Measurements from ENCODE around the gene ME3. TPM values are rescaled to one million over a fixed set of nuclear protein-coding genes. Genes with fewer than 3 reads are reported as not detected.

Gene ME3
- total RNA-seq, 4 donors from 2014 or later: 1.9 to 11.0 (median 6.0) TPM

DNA sequence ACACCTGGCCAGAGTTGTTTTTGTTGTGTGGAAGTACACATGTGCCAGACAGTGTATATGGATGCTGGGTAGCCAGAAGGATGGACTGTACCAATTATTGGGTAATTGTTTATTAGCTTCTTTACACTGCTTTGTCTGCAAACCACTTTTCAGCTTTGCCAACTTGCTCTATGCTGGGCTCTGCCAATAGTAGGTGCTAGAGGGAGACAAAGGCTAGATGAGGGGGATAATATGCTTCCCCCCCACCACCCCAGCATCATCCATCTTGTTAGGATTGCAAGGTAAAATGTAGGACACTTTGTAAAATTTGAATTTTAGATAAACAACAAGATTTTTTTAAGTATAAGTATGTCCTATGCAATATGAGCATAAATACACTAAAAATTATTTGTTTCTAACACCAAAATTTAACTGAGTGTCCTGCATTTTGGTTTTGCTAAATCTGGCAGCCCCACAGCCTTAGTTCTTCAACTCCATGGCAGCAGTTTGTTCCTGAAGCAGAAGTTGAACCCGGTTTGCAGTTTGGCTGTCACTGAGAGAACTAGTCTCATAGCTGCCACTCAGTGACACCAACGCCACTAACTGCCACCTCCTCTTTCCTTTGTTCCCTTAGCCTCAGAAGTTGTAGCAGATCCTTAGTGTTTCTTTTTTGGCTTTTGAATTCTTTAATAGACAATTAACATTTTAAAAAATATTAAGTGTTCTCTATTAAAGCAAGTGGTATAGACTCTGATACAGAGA lies 219.0 kb downstream of the ME3 start:
- intact Hi-C loops (cut with DNase I; ENCODE audit: low total_unique reads): no loop called here
- H3K4me3 ChIP-seq (ENCODE audit: low read depth, poor library complexity, severe bottlenecking): no peak overlapping the region
- TF ChIP-seq POLR2A (IDR thresholded peaks at IDR 0.05): no peak
- TF ChIP-seq, protein P1, sequence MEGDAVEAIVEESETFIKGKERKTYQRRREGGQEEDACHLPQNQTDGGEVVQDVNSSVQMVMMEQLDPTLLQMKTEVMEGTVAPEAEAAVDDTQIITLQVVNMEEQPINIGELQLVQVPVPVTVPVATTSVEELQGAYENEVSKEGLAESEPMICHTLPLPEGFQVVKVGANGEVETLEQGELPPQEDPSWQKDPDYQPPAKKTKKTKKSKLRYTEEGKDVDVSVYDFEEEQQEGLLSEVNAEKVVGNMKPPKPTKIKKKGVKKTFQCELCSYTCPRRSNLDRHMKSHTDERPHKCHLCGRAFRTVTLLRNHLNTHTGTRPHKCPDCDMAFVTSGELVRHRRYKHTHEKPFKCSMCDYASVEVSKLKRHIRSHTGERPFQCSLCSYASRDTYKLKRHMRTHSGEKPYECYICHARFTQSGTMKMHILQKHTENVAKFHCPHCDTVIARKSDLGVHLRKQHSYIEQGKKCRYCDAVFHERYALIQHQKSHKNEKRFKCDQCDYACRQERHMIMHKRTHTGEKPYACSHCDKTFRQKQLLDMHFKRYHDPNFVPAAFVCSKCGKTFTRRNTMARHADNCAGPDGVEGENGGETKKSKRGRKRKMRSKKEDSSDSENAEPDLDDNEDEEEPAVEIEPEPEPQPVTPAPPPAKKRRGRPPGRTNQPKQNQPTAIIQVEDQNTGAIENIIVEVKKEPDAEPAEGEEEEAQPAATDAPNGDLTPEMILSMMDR (IDR thresholded peaks at IDR 0.05): no peak
- DNase-seq (ENCODE audit: low spot score in 2 of 2): peak in 1 of 2 donors; percentile 49
- WGBS, 2 donors: 71 to 84% methylated on average over 2 of the region's 2 CpGs

DNA sequence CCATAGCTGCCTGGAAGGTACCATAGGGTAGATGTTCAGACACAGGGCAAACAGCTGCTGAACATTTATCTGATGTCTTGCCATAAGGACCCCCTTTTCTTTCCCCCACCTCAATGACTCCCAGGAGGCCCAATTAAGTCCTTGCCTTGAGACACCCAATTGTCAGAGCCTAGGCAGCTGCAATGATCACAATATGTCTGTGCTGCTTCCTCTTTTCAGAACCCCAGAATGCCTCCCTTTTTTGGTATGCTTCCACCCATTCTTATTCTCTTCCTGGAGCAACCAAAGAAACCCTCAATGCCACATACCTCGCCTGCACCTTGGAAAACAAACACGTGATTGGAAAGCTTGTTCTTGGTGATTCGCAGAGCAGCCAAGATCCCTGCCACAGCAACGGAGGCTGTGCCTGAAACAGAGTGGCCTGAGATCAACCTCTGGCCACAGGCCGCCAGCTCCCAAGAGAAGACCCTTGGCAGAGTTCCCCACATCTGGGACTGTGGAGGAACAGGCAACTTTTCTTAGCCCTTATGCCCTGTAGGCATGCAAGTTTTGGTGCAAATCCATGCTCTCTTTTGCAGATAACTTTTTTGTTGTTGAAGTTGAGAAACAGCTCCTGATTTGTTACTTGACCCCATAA lies 222.3 kb downstream of the ME3 start:
- peak in 1 of 2 donors; percentile 10 for DNase-seq (ENCODE audit: low spot score in 2 of 2)
- intact Hi-C loops (cut with DNase I; ENCODE audit: low total_unique reads): no loop called here
- TF ChIP-seq, protein P1 (IDR thresholded peaks at IDR 0.05): no peak
- no peak for TF ChIP-seq POLR2A (IDR thresholded peaks at IDR 0.05)
- 70 to 79% methylated on average over 5 of the region's 5 CpGs for WGBS, 2 donors
- no peak overlapping the region for H3K4me3 ChIP-seq (ENCODE audit: low read depth, poor library complexity, severe bottlenecking)

DNA sequence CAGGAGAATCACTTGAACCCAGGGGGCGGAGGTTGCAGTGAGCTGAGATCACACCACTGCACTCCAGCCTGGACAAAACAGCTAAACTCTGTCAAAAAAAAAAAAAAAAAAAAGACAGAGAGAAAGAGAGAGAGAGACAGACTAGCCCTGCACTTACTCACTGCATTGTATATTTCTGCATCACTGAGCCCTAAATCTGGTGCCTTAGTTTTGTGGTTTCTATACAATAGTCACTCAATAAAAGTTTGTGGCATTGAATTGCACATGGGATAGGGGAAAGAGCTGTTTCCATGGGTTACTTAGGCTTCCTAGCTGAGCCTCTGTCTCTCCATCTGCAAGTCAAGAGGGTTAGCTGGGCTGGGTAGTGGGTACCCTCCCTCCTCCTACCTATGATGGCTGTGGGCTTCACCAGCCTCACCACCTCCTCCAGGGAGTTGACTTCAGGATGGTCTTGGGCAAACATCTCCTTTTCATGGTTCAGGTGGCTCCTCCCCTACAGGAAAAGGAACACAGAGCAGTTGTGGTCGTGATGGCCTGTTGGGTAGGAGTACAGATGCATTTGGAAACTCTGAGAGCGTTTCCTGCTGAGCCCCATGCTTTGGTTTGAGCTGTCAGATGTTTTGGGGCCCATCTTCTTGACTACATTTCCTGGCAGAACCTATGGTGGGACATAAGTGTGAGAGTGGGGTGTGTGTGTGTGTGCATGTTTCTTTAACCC lies 224.5 kb downstream of the ME3 start:
- TF ChIP-seq, protein P1 (IDR thresholded peaks at IDR 0.05): no peak
- intact Hi-C loops (cut with DNase I; ENCODE audit: low total_unique reads): no loop called here
- 90 to 93% methylated on average over 3 of the region's 3 CpGs for WGBS, 2 donors
- no peak overlapping the region for H3K4me3 ChIP-seq (ENCODE audit: low read depth, poor library complexity, severe bottlenecking)
- no peak for DNase-seq (ENCODE audit: low spot score in 2 of 2)

DNA sequence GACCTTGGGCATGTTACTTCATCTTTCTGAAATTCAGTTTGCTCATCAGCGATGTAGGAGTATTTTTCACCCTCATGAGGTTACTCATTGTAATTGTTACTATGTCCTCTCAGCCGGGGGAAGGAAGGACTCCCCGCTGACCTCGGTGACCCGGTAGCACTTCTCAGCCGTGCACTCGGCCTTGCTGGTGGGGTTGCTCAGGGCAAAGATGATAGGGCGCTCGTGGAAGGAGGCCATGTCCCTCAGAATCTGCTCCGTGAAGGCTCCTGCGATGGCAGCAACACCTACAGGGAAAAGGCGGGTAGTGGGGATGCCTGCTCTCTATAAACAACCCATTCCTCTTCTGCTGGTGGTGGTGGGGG lies 225.5 kb downstream of the ME3 start:
- intact Hi-C loops (cut with DNase I; ENCODE audit: low total_unique reads): no loop called here
- no peak for TF ChIP-seq POLR2A (IDR thresholded peaks at IDR 0.05)

DNA sequence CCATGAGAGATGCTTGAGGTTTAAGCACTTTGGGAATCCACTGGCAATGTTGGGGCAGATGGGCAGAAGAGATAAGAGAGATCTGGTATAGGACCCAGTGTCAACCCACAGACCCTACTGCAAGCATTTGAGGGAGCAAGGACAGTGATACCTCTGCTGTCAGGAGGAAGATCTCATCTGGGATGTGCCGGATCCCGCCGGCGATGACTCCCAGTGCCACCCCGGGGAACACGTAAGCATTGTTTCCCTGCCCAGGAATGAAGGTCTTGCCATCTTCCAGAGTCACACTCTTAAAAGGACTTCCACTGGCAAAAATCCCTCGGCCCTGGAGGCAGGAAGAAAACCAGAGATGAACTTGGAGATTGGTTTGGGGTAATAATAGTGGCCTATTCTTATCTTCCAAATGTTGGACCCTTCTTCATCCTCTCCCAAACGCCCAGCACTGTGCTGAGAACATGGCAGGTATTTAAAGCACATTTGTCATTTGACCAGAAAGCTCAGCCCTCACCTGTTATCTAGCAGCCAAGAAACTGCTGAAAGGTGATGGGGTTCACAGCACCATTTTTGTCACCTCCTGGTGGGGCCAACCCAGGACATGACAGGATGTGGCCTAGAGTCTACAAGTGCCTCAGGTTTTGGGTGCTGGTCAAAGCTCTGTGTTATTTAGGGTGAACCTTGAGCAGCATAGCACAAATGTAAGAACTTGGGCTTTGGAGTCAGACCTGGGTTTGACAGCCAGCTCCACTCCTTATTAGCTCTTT lies 226.1 kb downstream of the ME3 start:
- DNase-seq (ENCODE audit: low spot score in 2 of 2): no peak
- 90 to 97% methylated on average over 8 of the region's 8 CpGs for WGBS, 2 donors
- H3K4me3 ChIP-seq (ENCODE audit: low read depth, poor library complexity, severe bottlenecking): no peak overlapping the region
- intact Hi-C loops (cut with DNase I; ENCODE audit: low total_unique reads): no loop called here
- TF ChIP-seq, protein P1 (IDR thresholded peaks at IDR 0.05): no peak
- no peak for TF ChIP-seq POLR2A (IDR thresholded peaks at IDR 0.05)

More for the DNA sequence above, 225.5 kb downstream of the ME3 start:
- no peak for DNase-seq (ENCODE audit: low spot score in 2 of 2)
- H3K4me3 ChIP-seq (ENCODE audit: low read depth, poor library complexity, severe bottlenecking): no peak overlapping the region
- WGBS, 2 donors: 95% methylated on average over 12 of the region's 12 CpGs

Measured in lower leg skin (tissue), 4 donors.